ENCODE measurements around the gene IKBKE.

GRCh38 chr1:206451134-206451686, 19.1 kb upstream of the IKBKE start:
- TF ChIP-seq CTCF (IDR thresholded peaks at IDR 0.05 in 2 of 3, conservative IDR thresholded peaks at IDR 0.05 in 1 of 3; ENCODE audit: borderline replicate concordance in 1 of 3, insufficient read depth in 1 of 3, low read depth in 2 of 3, low read length in 2 of 3) (no peak), POLR2AphosphoS5 (IDR thresholded peaks at IDR 0.05; ENCODE audit: low read depth, low read length) (no peak), ZBTB33 (IDR thresholded peaks at IDR 0.05; ENCODE audit: extremely low read depth, insufficient replicate concordance, low read length) (no peak), POLR2A (IDR thresholded peaks at IDR 0.05; ENCODE audit: borderline replicate concordance, extremely low read depth, insufficient read depth, insufficient read length) (no peak), EZH2 (IDR thresholded peaks at IDR 0.05) (no peak), MAX (IDR thresholded peaks at IDR 0.05) (no peak), ELF1 (IDR thresholded peaks at IDR 0.05; ENCODE audit: borderline replicate concordance, low read depth) (no peak), EZH2phosphoT487 (IDR thresholded peaks at IDR 0.05; ENCODE audit: borderline replicate concordance) (no peak), CBX3 (IDR thresholded peaks at IDR 0.05; ENCODE audit: low read depth) (no peak), SRF (IDR thresholded peaks at IDR 0.05; ENCODE audit: low read depth) (no peak)
